Measurements from ENCODE around the gene DDX56. TPM values are rescaled to one million over a fixed set of nuclear protein-coding genes. Genes with fewer than 3 reads are reported as not detected.
"Not testable (repeated sequence)": the region's sequence is repeated elsewhere in the genome, so short reads cannot be mapped to it uniquely, and the experiment has no call there.

DDX56 gene
- total RNA-seq, 1 donor: 48.4 TPM

- DNase-seq (ENCODE audit: low read depth): peak; percentile 15
- H3K4me3 ChIP-seq (ENCODE audit: low read depth, low read length): peak overlapping the region; percentile 98
- TF ChIP-seq CTCF (IDR thresholded peaks at IDR 0.05; ENCODE audit: insufficient read depth, low read length): no peak
These were observed 33.7 kb upstream of the DDX56 start for GRCh38 chr7:44607141-44608068.

GRCh38 chr7:44606341-44607140 lies 32.8 kb upstream of the DDX56 start, which contains the start of gene OGDH:
Gene OGDH (plus strand): TSS chr7:44606627. CDS start chr7:44624344, 17,717 bp downstream.
- no peak for TF ChIP-seq CTCF (IDR thresholded peaks at IDR 0.05; ENCODE audit: insufficient read depth, low read length)
- DNase-seq (ENCODE audit: low read depth): peak; percentile 99
- H3K4me3 ChIP-seq (ENCODE audit: low read depth, low read length): peak within 1 kb of the TSS; percentile 98

GRCh38 chr7:44604941-44605340 lies 31.2 kb upstream of the DDX56 start:
- no peak for DNase-seq (ENCODE audit: low read depth)
- no peak for TF ChIP-seq CTCF (IDR thresholded peaks at IDR 0.05; ENCODE audit: insufficient read depth, low read length)
- H3K4me3 ChIP-seq (ENCODE audit: low read depth, low read length): no peak overlapping the region

GRCh38 chr7:44603193-44603592 lies 29.5 kb upstream of the DDX56 start:
- H3K4me3 ChIP-seq (ENCODE audit: low read depth, low read length): no peak overlapping the region
- TF ChIP-seq CTCF (IDR thresholded peaks at IDR 0.05; ENCODE audit: insufficient read depth, low read length): no peak
- DNase-seq (ENCODE audit: low read depth): no peak

- DNase-seq (ENCODE audit: low read depth): no peak
- H3K4me3 ChIP-seq (ENCODE audit: low read depth, low read length): no peak overlapping the region
- TF ChIP-seq CTCF (IDR thresholded peaks at IDR 0.05; ENCODE audit: insufficient read depth, low read length): no peak
These were observed 28.8 kb upstream of the DDX56 start for GRCh38 chr7:44602576-44602910.

GRCh38 chr7:44599222-44599621 lies 25.5 kb upstream of the DDX56 start:
- H3K4me3 ChIP-seq (ENCODE audit: low read depth, low read length): no peak overlapping the region
- no peak for DNase-seq (ENCODE audit: low read depth)
- no peak for TF ChIP-seq CTCF (IDR thresholded peaks at IDR 0.05; ENCODE audit: insufficient read depth, low read length)

GRCh38 chr7:44597181-44597580 lies 23.5 kb upstream of the DDX56 start:
- H3K4me3 ChIP-seq (ENCODE audit: low read depth, low read length); DNase-seq (ENCODE audit: low read depth): not testable (repeated sequence)
